Endothelial cell of umbilical vein (primary cell): ENCODE measurements around the gene KCNMB4.

Experiments used
- MAX ChIP-seq: IDR thresholded peaks from 2 replicates; pipeline ENCODE4 v1.6.1; 2011; ENCODE audit not compliant: insufficient read depth, insufficient read length
- MYC ChIP-seq: IDR thresholded peaks from one replicate; pipeline ENCODE4 v1.6.1; 2011; ENCODE audit warnings: mild to moderate bottlenecking, low read depth, low read length

GRCh38 chr12:70383886-70384285 lies 17.8 kb downstream of the KCNMB4 start:
- TF ChIP-seq MYC = no peak
- no peak for TF ChIP-seq MAX
